GM18517 (cell line): ENCODE measurements around the gene CDK3.
"Not testable (repeated sequence)": the region's sequence is repeated elsewhere in the genome, so short reads cannot be mapped to it uniquely, and the experiment has no call there.

Experiments used
- ATAC-seq: cut with Tn5 transposase; IDR thresholded peaks from one replicate; pipeline ENCODE4 v1.9.1; 2021; ENCODE audit warnings: mild to moderate bottlenecking, moderate library complexity; ENCODE audit not compliant: unreplicated experiment

CDK3 gene

DNA sequence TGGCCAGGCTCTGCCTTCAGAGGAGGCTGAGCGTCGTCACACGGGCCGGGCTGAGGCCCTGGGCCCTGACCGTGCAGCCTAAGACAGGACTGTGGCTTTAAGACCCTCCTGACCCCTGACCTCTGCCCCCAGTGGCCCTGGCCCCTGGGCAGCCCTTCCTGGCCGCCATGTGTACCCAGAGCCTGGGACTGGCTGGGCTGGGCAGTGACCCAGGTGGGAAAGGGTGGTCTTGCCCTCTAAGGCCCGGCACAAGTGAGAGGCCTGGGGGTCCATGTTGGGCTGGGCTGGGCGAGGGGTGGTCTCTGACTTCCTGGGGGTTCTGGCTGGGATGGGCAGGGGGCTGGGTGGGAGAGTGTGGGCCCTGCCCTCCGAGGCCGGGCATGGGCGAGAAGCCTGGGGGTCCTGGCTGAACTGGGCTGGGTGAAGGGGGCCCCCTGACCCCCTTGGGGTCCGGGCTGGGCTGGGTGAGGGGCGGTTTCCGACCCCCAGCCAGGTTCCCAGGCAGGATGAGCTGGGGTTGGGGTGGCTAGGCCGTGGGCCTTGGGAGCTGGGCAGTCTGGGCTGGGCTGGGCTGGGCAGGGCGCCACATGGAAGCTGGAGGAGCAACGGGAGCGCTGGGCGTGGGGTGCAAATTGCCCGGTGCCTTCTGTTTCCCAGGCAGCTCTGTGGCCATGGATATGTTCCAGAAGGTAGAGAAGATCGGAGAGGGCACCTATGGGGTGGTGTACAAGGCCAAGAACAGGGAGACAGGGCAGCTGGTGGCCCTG, at the start of gene CDK3:
TSS of gene CDK3 (plus strand) at position 101 of the 767 bp plus-strand sequence. CDS start at position 672, 571 bp downstream.
- no peak for ATAC-seq

DNA sequence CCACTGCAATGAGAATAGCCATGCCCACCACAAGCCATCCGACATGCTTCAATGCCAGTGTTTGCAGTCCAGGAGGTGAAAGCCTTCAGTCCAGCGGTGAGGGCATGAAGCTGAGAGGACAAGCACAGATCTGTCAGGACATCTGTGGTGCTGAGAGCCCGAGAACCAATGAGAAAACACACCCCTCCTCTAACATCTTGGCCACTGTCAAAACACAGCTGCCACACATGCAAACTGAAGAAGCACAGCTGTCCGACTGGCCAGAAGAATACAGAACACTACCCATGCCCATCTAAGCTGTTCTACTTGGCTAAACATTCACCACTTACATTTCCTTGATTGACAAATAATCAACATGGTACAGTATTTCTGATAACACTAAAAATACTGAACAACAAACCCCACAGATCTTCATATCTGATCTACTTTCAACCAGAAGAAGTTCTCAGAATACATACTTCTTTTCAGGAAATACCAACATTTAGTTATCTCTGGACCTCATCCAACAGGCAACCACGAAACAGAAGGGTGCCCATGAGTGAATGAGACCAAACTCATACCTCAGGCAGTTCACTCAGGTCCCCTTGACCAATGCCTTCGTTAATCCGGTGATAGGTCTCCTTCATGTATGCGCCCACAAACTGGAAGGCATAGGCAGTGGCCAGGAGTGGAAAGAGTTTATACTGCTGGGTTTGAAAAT, 49.6 kb upstream of the CDK3 start:
- ATAC-seq: no peak

DNA sequence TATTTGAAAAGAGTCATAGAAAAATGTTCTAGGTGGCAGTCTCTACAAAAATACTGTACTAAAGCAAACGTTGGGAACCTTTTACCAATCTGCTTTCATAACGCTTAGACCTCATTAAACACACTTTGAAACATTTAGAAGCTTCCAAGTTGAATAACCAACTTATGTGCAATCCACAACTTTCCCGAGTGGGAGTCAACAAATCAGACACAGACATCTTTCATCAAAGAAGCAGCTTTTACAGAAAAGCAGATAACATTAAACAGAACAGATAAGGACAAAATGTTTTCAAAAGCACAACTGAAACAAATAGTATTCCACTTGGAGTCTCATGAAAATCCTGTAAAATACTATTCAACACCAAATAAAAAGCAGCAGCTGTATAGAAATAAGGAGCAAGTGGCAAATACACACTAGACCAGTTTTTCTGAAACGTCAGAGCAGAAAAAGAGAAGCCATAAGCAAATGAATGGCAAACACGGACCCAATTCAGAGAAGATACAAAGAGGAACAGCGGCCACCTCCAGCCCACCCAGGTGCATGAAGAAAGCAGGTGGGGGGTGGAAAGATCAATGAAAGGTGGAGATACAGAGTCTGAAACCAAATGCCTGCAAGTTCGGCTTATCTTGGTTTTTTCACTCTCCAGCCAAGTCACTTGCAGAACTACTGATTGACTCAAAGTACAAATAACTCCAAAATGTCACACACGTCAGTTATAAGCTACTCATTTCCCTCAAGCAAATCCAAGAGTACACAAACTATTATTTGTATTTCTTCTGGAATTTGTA, 41.4 kb upstream of the CDK3 start:
- ATAC-seq: no peak

- ATAC-seq: no peak
Measured at GRCh38 chr17:75959839-75960511, 40.7 kb upstream of the CDK3 start.

DNA sequence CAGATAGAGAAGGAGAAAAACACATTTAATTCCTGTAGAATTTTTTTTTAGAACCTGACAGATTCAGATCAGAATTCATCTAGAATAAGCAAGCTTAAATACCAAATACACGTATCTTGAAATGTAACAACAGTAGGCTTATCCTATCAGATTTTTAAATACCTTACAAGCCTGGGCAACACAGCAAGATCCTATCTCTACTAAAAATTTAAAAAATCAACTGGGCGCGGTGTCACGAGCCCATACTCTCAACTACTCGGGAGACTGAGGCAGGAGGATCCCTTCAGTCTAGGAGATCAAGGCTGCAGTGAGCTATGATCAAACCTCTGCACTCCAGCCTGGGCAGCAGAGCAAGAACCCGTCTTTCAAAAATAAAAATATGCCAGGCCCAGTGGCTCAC, 35.2 kb upstream of the CDK3 start:
- no peak for ATAC-seq

DNA sequence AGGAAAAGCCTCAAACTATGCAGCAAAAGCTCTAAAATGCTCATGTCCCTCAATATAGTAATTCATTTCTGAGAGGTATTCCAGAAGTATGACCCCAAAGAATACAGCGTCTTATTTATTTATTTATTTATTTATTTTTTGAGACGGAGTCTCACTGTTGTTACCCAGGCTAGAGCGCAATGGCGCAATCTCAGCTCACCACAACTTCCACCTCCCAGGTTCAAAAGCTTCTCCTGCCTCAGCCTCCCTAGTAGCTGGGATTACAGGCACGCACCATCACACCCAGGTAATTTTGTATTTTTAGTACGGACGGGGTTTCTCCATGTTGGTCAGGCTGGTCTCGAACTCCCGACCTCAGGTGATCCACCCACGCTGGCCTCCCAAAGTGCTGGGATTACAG, 31.6 kb upstream of the CDK3 start:
- ATAC-seq: not testable (repeated sequence)

GRCh38 chr17:75970011-75970523, 30.6 kb upstream of the CDK3 start:
- ATAC-seq: no peak

DNA sequence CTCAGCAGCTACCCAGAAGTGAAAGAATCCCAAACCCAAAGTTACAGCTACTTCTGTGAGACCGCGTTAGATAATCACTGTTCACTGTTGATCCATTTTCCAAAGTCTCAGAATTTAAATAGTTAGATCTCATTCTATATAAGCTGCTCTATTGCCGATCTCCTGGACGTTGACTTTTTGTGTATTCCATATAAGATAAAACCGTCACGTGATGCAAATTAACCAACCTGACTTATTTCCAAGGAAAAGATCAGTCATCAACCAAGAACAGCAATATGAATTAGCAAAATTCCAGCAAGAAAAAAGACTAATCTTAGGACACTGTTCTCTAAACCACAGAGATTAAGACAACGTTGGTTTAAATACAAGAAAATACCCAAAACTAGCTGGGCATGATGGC, 30.0 kb upstream of the CDK3 start:
- no peak for ATAC-seq

- ATAC-seq: not testable (repeated sequence)
Measured at GRCh38 chr17:75975187-75975586, 25.5 kb upstream of the CDK3 start.

GRCh38 chr17:75975757-75976174, 24.9 kb upstream of the CDK3 start:
- no peak for ATAC-seq

GRCh38 chr17:75976175-75976848, 24.3 kb upstream of the CDK3 start:
- ATAC-seq: no peak

DNA sequence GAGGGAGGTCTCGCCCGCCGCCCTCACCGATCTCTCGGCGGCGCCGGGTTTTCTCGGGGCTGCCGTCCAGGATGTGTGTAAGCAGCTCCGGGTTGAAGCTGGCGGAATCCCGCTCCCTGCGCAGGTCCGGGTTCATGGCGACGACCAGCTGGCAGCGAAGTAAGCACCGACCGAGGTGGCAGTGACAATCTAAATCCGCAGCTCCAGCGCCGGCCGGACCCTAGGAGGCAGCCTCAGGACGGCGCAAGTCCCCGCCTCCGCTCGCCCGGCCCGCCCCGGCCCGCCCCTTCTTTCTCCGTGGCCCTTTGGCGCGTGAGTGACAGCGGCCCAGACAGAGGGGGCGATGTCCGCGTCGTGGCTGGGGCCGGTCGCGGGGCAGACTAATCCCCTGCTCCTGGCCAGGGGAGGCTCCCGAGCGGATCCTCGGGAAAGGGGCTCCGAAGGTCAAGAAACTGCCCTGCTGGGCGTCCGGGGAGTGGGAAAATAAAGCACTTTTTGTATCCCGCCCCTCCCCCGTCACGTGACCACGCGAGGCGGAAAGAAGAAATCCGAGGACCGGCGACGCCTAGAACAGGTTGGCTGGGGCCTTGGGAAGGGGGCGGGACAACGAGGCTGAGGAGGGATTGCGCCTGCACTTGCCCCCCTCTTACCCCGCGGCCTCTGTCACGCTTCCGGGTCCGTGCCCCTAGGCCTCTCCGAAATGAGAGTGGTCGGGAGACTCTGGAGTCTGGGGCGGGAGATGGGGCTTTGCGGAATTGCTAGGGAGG, 21.5 kb upstream of the CDK3 start, which contains the start of the genes ACOX1 and TEN1:
TSS of gene ACOX1 (minus strand) at position 229 of the 767 bp plus-strand sequence. CDS start at position 136, 93 bp downstream.
TSS of gene TEN1 (plus strand) at position 303 of the 767 bp plus-strand sequence. CDS start 6,953 bp downstream, outside the sequence.
- ATAC-seq: peak; percentile 75

DNA sequence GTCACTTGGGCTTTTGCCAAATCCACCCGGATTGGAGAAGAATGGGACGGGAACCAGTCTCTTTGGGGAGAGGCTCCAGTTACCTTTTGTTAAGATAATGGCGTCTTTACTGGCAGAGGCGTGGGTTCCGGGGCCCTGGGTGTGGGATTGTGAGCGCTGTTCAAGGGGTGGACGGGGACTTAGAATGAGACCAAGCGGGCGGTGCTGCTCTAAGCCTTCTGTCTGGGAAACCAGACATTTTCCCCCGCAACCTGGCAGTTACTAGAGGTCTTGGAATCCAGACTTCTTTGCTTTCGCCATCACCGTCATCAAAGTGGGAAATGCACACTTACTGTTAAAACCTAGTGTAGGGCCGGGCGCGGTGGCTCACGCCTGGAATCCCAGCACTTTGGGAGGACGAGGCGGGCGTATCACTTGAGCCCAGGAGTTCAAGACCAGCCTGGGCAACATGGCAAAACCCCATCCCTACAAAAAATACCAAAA, 20.9 kb upstream of the CDK3 start:
- peak; percentile 12 for ATAC-seq

DNA sequence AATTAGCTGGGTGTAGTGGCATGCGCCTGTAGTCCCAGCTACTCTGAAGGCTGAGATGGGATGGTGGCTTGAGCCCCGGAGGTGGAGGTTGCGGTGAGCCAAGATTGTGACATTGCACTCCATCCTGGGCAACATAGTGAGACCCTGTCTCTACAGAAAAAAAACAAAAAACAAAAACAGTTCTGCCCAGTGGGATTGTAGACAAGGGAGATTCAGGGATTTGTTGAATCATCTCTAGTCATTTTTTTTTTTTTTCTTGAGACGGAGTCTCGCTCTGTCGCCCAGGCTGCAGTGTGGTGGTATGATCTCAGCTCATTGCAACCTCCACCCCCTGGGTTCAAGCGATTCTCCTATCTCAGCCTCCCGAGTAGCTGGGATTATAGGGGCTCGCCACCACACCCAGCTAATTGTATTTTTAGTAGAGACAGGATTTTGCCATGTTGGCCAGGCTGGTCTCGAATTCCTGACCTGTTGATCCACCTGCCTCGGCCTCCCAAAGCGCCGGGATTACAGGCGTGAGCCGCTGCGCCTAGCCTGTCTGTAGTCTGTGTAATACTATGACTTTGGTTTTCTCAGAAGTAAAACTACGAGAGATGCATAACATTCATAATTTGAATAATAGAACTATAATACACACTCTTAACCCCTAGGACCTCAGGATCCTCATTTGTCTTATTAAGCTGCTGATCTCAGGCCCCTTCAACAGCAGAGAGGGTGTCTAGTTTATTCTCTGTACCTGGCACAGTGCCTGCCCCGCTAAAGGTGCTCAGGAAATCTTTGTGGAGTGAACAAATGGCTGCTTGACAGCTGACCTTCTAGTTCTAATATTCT, 20.3 kb upstream of the CDK3 start:
- ATAC-seq: no peak

DNA sequence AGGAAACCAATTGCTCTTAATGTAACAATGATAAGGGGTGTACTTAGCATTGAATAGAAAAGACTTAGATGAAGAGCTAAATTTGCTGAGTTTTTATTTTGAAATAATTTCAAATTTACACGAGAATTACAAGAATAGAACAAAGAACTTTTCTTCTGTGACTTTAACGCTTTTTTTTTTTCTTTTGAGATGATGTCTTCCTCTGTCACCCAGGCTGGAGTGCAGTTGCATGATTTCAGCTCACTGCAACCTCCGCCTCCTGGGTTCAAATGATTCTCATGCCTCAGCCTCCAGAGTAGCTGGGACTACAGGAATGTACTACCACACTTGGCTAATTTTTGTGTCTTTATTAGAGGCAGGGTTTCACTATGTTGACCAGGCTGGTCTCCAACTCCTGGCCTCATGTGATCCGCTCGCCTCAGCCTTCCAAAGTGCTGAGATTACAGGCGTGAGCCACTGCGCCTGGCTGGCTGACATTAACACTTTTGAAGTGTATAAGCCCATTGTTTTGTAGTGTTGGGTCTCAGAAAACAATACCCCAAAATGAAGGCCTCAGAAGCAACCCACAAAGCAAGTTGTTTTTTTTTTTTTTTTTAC, 19.5 kb upstream of the CDK3 start:
- ATAC-seq: no peak

- ATAC-seq: no peak
Measured at GRCh38 chr17:75983501-75984181, 17.0 kb upstream of the CDK3 start.

- ATAC-seq: no peak
Measured at GRCh38 chr17:75985986-75986385, 14.7 kb upstream of the CDK3 start.
